HG03378 (cell line): ENCODE results near the gene FAM193A.
"Not testable (repeated sequence)": the region's sequence is repeated elsewhere in the genome, so short reads cannot be mapped to it uniquely, and the experiment has no call there.

Source experiments
- ATAC-seq: cut with Tn5 transposase; IDR thresholded peaks from one replicate; pipeline ENCODE4 v1.9.1; 2021; ENCODE audit warnings: mild to moderate bottlenecking, moderate library complexity; ENCODE audit not compliant: unreplicated experiment

The FAM193A gene

DNA sequence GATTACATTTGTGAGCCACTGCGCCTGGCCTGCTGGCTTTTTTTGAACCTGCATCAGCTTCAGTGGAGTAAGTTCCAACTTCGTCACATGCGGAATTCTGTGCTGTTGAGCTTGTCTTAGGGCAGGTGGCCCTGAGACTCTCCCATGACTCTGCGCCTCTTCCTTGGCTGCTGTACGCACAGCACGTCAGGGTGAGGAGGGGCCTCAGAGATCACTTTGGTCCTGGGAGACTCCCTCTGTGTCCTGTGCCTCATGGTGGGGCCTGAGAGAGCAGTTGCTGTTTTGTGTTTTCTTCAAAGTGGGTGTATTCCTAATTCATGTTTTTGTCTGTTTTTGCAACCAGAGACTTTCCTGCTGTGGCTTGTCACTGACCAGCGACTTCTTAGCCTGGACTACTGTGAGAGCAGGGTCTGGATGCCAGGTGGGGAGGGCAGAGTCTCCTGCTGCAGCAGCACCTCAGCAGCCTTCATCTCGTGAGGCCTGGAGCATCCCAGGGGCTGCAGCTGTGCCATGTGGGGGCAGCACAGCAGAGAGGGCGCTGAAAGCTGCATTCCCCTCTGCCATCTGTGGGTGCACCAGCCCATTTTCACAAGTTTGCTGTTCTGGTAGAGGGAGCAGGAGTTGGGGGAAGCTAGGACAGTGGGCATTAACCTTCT, 111.8 kb downstream of the FAM193A start:
- no peak for ATAC-seq

DNA sequence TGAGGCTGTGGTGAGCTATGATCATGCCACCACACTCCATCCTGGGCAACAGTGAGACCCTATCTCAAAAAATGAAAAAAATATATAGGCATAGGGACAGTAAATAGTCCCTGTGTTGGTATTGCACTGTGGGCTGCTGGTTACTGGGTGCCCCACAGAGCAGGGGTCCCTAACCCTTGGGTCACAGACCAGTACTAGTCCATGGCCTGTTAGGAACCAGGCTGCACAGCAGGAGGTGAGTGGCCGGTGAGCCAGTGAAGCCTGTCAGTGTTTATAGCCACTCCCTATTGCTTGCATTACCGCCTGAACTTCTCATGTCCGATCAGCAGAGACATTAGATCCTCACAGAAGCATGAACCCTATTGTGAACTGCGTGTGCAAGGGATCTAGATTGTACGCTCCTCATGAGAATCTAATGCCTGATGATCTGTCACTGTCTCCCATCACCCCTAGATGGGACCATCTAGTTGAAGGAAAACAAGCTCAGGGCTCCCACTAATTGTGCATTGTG, 113.2 kb downstream of the FAM193A start:
- no peak for ATAC-seq

DNA sequence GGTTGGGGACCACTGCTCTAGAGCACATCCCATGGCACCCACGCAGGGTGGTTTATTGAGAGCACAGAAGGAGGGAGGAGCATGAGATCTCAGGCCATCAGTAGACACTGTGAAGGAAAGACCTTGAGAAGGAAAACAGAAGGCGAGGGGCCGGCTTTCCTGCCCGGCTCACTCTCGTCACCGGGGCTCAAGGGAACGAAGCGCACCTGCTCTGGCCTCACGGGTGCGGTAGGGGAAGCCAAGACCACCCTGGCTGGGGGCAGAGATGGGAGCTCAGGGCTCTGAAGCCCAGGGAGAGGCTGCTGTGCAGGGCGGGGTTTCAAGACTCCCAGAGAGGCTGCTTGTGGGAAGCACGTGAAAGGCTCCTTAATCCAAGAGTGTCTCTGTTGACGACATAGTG, 113.8 kb downstream of the FAM193A start:
- ATAC-seq = no peak

DNA sequence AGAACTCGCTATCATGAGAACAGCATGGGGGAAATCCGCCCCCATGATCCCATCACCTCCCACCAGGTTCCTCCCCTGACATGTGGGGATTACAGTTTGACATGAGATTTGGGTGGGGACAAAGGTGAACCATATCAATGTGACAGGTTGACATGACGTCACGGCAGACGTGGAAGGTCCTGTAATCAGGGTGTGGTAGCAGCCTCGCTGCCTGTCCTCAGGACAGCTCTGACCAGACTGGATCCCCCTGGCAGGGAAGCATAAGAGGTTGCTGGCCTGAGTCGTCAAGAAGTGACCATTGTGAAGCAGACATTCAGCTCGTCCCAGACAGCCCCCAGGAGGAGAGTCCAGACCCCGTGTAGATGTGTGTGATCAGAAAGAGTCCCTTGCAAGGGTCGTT, 115.1 kb downstream of the FAM193A start:
- no peak for ATAC-seq

DNA sequence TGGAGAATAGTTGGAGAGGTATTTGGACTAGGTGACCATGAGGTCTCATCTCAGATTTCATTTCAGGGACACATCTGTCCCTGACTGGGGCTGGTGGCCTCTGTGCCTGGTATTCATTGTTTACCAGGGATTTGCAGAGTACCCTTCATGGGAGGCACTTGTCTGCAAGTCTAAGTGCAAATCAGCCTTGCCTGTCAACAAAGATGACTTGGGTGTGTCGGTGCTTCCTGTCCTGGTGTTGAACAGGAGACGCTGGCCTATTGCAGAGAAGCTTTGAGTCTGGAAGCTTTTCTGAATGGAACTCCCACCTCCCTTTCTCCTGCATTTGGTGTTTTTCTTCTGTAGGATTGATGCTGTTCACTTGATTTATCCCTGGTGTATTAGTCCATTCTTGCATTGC, 115.6 kb downstream of the FAM193A start:
- no peak for ATAC-seq

DNA sequence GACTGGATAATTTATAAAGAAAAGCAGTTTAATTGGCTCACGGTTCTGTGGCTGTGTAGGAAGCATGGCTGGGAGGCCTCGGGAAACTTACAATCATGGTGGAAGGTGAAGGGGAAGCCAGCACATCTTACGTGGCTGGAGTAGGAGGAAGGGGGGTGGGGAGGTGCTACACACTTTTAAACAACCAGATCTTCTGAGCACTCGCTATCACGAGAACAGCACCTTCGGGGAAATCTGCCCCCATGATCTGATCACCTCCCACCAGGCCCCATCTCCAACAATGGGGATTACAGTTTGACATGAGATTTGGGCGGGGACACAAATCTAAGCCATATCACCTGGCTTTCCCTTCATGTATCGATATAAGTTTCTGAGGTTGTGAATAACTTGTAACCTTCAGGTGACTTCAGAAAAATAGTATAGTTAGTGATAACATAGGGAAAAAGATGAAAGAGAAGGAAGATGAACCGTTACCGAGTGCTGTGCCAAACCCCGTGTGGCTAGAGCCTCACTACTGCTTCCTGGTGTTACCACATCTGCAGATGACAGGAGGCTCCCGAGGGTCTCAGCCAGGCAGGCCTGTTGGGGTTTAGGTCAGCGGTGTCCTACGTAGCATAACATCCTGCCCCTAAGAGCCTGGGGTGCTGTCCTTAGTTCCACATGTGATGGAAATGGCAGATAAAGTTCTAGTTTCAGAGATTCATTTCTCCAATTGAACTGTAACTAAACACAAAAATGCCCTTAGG, 116.1 kb downstream of the FAM193A start:
- ATAC-seq = no peak

DNA sequence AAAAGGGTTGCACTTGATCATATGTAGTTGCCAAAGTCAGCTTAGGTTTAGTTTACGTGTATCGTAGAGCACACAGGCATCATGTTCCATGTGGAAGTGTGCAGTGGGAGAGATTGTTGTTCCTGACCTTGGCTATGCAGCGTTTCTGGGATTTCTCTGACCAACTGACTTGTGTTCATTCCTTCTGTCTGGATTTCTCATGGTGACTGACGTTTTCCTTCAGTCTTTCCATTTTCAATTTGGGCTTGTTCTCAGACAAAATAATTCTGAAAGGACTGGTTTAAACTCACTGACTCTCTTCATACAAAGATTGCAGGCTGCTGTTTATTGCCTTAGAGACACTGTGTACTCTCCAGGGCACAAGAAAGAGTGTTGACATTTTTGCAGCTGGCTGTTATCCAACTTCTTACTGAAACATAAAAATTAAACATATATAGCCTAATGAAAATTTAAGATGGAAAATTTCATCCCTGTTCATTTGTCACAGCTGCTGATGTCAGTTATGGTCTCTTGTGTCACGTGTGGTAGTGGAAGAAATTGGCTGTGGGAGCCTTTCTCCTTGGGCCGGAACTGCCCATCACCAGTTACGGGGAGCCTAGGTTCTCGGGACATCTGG, 124.3 kb downstream of the FAM193A start:
- ATAC-seq = no peak

DNA sequence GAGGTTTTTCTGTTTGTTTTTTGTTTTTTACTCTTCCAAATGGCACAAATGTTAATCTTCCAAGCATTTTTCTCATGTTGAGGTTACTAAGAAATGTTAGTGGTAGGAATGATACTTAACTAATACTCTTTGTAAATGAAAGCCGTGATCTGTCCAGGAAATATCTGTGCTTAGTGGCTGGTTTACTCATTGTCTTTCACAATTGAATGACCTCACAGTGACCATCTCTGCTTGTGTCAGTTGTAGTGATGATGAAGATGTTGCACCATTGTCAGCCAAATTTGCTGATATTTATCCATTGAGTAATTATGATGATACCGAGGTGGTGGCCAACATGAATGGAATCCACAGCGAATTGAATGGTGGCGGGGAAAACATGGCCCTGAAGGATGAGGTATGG, 126.2 kb downstream of the FAM193A start:
- ATAC-seq = no peak

DNA sequence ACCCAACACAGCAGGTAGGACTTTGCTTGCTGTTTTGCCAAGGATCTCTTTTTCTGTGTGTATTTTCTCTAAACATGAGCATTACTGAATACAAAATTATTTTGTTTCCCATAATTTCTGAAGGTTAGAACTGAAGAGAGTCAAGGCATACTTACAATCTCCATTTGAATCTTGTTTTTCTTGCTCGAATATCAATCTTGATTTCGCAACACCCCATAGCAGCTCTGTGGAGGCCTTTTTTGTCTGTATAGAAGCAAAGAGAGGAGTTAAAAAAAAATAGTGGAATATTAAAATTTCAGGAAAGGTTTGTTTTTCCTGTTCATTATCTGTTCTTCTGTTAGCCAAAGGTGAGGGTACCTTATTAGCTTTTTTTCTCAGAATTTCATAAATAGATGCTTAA, 126.8 kb downstream of the FAM193A start:
- ATAC-seq = no peak

DNA sequence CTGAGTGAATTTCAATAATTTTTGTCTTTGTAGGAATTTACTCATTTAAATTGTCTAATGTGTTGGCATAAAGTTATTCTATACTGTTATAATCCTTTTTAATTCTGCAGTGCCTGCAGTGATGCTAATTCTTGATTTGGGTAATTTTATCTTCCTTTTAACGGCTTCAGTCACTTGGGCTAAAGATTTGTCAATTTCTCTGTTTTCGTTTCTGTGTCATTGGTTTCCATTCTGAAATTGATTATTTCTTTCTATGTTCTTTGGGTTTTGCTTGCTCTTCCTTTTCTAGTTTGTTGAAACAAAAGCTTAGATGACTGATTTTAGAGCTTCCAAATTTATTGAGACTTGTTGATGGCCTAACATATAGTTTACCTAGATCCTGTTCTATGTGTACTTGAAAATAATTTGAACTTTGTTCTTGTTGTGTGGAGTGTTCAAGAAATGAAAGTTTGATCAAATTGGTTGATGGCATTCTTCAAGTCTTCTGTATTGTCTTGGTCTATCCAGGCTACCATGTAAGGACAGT, 130.3 kb downstream of the FAM193A start:
- ATAC-seq = no peak

DNA sequence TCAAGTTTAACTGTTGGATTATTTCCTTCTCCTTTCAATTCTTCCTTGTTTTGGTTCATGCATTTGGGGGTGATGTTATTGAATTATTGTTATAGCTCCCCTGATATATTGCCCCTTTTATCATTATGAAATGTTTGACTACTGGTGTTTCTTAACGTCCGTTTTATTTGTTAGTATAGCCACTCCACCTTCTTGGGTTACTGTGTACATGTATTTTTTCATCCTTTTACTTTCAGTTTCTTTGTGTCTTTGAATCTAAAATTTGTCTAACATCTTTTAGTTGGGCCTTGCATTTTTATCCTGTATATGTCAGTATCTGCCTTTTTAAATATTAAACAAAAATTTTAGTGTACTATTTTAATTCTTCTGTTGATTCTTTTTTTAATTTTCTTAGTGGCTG, 131.0 kb downstream of the FAM193A start:
- ATAC-seq = no peak

DNA sequence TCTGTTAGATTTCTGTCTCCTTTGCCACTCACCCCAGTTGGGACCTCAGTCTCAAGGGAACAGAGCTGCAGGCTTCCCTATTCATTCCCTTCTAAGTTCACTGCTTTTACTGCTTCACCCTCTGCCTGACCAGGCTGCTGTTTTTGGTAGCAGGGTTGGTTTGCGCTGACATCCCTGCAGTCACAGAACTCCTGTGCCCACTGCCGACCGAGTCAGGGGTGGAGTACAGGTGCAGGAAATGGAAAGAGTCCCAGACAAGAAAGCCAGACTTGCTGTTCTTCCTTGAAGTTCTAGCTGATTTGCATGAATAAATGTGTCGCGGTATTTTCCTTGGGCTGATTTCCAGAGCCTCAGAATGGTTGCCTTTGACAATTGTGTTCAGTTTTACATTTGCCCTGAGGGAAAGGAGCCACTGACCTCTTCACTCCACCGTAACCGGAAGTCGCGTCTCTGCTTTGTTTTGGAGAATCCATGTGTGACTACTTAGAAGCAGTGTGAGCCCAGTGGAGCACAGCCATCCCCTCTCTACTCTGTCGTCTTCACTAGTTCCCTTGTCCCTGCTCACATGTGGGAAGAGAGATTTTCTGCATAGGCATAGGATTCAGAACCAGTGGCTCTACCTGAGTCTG, 134.9 kb downstream of the FAM193A start:
- no peak for ATAC-seq

DNA sequence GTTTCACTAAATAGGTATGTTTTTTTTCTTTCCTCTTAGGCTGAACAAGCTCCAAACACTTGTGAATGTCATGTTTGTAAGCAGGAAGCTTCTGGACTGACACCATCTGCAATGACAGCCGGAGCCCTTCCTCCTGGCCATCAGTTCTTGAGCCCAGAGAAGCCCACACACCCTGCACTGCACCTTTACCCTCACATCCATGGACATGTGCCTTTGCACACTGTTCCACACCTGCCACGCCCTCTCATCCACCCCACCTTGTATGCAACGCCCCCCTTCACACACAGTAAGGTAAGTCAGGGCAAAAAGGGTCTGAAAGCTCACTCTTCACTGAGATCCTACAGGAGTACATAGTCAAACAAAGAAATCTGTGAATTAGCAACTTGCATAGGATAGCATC, 135.6 kb downstream of the FAM193A start:
- ATAC-seq = no peak

DNA sequence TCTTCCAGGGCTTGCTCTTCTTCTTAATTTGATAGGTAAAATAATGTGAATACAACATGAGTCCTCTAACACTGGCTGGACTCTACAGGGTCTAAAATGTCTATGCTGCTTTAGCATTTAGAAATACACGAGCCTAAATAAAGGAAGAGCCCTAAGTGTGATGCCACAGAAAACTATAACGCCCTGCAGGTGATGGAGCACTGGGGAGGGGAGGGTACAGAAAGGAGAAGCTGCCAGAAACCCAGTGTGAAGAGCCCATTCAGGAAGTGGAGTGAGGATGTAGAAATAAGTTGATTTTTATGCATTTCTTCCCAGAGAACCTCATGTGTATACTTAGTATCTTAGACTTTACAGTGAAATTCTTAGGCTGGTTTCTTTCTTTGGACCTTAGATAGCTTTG, 136.3 kb downstream of the FAM193A start:
- no peak for ATAC-seq

DNA sequence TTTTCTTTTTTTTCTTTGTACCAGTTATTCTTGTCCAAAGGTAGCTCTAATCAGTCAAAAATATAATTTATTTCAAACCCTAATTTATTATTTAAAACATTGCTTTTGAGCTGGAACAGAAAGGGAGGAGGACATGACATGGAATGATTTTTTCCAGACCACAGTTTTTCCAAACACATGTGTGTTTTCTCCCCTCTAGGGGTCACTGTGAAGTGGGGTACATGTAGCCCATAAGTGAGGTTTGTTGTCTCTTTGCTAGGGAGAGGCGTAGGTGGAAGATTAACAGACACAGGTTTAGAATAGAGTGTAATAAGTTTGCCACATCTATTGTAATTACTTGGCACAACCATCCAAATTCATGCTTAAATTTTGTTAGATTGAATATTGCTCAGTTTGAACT, 136.7 kb downstream of the FAM193A start:
- ATAC-seq = no peak

DNA sequence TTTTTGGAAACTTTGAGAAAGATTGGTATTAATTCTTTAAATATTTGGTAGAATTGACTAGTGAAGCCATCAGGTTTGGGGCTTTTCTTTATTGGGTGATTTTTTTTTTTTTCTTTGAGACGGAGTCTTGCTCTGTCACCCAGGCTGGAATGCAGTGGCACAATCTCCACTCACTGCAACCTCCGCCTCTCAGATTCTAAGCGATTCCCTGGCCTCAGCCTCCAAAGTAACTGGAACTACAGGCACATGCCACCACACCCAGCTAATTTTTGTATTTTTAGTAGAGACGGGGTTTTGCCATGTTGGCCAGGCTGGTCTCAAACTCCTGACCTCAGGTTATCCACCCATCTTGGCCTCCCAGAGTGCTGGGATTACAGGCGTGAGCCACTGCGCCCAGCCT, 143.3 kb downstream of the FAM193A start:
- ATAC-seq = not testable (repeated sequence)

DNA sequence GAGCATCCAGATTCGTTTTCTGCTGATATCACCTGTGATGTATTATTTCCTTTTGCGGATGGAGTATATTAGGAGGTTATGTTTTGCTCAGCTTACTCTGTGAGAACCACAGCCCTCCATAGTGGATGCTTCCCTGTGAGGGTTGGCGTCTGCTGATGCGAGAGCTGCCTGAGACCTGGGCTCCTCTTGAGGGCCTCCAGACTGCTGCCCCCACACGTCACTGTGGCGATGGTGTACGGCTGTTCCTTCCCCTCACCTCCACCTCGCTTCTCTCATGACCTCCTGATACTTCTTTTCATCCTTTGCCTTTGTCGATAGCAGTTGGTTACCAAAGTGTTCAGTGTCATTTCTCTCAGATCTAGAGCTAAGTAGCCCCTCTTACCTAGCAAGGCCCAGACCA, 148.0 kb downstream of the FAM193A start:
- no peak for ATAC-seq

DNA sequence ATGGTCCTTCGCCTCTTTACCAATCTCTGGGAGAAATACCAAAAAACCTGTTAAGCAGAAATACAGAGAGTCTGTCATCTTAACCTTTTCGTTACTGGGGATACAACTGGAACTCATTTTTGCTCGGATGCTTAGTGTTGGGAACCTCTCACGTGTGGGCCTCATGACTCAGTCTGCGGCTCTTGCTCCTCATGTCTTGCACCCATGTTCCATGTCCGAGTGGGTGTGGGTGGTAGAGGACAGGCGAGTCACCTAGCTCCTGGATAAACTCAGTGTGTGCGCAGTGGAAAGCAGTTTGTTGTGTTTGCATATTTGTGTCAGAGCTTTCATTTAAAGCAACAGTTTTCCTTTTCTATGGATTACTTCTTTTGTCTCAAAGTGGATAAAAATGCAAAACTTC, 149.1 kb downstream of the FAM193A start:
- no peak for ATAC-seq

DNA sequence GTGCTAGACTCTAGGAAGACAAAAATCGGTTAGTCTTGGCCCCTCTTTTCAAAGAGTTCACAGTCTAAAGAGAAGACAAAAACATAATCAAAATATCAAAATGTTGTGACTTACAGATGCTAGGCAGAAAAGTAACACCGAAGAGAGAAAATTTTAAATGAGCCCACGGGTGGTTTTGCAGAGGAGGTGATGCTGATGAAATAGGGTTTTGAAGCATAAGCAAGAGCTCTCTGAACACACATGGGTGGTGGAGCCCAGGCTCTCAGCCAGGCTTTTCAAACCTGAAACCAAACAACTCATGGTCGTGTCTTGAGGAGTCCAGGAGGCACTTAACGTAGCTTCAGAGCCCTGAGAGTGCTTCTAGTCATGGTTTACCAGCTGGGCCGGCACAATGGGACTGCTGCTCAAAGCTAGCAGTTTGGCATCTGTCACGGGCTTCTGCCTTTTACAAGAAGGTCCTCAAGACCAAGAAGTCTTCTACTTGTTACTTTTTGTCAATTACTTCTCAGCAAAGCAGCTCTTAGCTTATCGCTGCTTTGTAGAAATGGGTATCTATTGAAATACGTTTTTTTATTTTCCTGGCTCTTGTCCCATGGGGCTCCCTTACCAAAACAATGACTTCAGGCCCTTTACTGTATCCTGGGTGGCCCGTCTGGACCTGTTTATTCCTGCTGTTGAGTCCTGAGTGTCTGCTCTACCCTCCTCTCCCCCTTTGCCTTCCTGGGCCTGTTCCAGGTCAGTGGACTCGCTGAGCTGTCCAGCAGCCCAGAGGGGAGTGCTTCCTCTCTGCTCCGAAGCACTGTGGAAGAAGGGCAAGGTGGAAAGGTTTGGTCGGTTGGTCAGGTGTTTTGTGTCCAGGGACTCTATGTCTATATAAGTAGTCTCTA, 150.2 kb downstream of the FAM193A start:
- ATAC-seq = no peak

DNA sequence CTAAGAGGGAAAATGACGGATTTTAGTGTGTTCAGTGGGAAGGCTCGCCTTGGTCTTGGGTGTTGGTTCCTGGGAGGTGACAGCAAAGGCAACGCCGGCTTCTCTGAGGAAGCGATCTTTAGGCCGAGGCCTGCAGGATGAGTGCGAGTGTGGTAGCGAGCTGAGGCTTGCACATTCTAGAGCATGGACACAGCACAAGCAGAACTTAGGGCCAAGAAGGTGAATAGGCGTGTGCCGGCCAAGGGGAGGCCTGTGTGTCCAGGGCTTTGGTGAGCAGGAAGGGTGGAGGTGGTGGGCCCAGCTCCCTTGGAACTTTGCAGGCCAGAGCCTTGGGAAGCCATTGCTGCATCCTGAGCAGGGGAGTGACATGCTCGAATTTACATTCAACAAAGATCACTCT, 151.8 kb downstream of the FAM193A start:
- ATAC-seq = no peak
